HG03103 (cell line): ENCODE data around the gene BNIP5.

ENCODE experiments used
- ATAC-seq: cut with Tn5 transposase; IDR thresholded peaks from one replicate; pipeline ENCODE4 v1.9.1; 2021; ENCODE audit warnings: low read depth; ENCODE audit not compliant: unreplicated experiment

BNIP5 gene

DNA sequence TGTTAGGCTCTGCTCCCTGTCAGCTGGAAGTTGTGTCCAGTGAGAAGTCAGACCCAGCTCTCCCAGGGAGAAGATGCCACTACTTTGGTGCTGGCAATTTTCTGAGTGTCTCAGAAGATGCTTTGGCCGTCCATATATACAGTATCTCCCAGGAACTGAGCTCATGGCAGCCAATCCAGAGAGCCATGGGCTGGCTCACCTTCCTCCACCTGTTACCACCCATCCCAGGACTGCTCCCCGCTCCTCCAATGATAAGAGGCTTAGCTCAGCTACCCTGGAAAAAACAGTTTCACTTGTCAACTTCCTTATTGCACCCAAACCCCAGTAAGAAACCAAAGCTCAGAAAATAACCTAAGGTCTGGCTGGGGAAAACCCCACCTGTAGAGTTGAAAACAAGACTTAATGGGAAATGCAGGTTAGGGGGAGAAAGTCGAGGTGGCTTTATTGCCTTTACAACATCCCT lies at the start of gene BNIP5:
BNIP5 (minus strand) TSS at position 110 of the 463 bp plus-strand sequence. CDS start 6,198 bp downstream, outside the sequence.
- ATAC-seq, result no peak

DNA sequence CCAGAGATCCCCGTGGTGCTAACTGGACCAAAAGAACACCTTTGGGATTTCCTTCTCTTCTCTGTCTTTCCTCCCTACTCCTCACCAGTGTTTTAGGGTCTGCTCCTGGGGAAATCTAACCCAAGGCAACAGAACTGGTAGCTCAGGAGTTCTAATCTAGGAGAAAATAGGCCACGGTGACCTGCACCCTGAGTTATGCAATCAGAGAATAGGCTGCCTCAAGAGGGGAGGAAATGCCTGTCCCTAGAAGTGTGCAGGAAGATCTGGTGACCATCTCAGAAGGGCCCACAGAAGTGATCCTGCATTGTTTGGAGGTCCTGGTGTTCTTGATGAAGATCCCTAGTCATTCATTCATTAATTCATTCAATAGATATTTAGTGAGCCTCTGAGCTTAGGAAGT lies 47.4 kb upstream of the BNIP5 start:
- ATAC-seq, result no peak

GRCh38 chr6:36383606-36384005 lies 46.9 kb upstream of the BNIP5 start:
- no peak for ATAC-seq

GRCh38 chr6:36382976-36383375 lies 46.3 kb upstream of the BNIP5 start:
- ATAC-seq, result no peak

DNA sequence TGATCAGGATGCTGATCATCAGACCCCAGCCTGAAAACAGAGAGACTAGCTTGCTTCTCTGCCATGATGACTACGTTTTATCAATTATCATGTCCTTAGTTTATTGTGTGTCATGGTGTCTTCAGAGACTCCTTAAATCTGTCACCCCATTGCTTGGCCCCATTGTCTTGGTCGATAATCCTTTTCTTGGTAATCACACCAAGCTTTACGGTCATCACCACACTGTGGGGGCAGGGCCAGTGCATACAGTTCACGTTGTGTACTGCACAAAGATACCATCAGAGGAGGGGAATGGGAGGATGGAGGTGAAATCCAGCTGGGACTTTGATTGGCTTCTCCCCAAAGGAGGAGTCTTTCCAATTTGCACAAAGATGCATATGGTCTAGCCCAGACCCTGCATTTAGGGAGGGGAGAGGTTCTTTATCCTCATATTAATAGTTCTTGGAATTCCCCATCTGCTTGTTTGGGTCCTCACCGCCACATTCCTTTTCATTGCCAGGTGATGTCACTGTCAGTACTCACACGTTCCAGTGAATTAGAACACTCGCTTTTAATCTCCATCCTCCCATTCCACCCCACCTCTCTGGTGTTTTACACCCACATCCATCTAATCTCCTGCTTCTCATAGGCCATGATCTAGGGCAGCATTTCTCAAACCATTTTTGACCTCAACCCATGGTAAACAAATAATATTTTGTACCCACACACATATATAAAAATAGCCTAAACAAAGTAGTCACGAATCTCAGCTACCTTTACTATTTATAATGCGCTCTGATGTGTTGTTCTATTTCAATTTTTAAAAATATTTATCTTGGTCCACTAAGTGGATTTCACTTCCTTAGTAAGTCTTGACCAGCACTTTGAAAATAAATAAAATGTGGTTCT lies 45.1 kb upstream of the BNIP5 start:
- ATAC-seq, result no peak

- ATAC-seq, result no peak
These were observed 43.5 kb upstream of the BNIP5 start for GRCh38 chr6:36380166-36380565.

DNA sequence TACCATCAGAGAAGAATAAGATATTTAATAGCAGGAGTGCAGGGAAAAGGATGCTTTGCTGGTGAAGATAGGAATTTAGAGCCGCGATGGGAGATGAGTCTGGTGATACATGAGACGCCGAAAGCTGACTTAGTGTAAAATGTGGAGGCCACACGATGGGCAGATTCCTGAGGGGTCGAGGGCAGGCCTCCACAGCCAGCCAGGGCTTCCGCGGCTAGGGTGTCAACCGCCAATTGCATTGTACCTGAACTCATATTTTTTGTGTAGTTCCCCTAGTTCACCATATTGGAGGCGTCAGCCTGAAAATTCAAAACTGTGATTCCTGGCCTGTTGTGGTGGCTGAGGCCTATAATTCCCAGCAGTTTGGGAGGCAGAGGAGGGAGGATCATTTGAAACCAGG lies 42.2 kb upstream of the BNIP5 start:
- ATAC-seq, result no peak

DNA sequence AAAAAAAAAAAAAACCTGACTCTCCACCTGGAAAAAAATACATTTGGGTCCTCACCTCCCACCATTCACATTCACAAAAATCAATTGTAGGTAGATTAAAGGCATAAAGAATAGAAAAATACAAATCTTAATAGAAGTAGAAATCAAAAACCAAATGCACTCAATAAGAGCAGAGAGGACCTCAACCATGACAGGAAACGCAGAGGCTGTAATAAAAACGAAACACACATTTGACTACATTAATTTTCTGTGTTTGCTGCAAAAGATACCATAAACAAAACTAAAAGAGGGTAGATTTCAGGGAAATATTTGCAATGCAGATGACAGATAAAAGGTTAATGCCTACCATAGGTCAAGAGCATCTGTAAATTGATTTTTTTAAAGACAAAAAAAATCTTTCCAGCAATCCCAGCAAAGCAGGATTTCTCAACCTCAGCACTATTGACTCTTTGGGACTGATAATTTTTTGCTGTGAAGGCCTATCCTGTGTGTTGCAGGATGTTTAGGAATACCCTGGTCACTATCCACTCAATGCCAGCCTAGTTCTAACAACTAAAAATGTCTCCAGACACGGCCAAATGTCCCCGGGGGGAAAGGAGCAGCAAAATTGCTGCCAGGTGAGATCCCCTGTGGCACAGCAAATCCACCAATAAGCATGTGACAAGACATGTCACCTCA lies 41.7 kb upstream of the BNIP5 start:
- ATAC-seq, result no peak

GRCh38 chr6:36377594-36377993 lies 40.9 kb upstream of the BNIP5 start:
- no peak for ATAC-seq

- ATAC-seq, result no peak
These were observed 40.1 kb upstream of the BNIP5 start for GRCh38 chr6:36376742-36377141.

- ATAC-seq, result no peak
These were observed 39.5 kb upstream of the BNIP5 start for GRCh38 chr6:36376183-36376582.

DNA sequence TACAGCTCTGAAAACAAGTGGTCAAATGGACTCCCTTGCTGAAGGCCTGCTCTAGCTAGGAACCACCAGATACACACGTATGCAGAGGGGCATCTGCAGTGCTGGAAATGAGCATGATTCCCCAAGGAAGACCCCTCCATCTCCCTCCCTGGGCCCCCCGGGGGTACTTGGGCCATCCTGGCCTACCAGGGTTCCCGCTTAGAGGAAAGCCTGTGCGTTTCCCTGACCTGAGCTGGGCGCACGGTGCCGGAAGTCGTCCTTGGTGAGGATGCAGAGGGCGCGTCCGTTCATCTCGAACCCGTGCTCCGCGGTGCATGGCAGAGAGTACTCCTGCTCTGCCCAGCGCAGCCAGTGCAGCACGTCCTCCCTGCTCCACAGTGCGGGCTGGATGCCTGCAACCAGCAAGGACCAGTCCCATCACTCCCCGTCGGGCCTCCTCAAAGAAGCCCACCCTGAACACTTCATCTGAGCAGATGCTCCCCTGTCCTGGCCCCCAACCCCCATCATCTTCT lies 39.0 kb upstream of the BNIP5 start:
- ATAC-seq, result no peak

DNA sequence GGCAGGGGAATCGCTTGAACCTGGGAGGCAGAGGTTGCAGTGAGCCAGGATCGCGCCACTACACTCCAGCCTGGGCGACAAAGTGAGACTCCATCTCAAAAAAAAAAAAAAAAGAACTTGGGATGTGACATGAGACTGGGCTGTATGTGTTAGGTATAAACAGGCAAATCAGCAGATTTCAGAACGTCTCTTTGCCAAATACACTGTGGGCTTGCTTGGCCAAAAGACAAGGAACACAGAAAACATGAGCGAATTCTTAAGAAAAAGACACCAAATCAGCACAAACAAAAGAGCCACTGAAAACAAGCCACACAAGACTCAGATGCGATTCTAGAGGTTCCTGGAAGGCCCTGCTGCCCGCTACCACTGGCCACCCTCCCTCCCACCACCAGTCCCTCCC lies 38.3 kb upstream of the BNIP5 start:
- ATAC-seq, result no peak

DNA sequence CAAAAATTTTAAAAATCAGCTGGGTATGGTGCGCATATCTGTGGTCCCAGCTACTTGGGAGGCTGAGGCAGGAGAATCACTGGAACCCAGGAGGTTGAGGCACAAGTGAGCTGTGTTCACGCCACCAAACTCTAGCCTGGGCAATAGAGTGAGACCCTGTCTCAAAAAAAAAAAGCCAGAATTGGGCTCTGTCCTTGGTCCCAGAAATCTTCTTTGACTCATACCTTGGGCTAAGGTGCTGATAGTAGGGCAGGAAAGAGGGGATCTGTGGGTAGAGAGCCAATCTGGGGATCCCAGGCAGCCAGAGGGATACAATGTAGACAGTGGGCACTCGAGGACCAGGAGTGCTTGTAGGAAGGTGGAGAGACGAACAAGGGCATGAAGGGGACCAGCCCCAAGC lies 37.5 kb upstream of the BNIP5 start:
- no peak for ATAC-seq

DNA sequence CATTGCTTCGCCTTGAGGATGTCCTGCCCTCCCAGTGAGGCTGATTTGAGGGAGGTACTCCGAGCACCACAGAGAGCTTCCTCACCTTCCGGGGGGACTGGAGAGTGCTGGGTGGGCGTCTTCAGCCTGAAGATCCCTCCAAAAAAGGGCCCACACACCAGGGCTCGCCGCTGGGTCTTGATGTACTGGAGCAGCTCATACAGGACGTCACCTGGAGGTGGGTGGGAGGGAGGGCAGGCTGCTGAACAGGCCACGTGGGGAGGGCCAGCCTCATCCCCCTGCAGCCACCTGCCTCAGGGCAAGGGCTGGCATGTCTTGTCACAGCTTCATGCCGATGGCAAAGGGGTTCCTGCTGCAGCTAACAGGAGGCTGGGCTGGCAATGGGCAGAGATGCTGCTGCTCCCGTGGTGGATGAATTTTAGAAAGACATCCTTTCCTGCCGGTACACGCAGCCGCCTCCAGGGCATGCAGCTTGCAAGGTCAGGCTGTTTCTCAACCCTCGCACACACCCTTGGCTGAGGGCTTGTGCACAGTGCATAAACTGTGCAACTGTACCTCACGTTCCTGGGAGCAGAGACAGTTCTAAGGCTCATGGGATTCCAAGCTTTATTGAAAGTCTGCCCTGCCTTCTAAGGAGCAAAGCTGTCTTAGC lies 36.8 kb upstream of the BNIP5 start:
- ATAC-seq, result no peak

DNA sequence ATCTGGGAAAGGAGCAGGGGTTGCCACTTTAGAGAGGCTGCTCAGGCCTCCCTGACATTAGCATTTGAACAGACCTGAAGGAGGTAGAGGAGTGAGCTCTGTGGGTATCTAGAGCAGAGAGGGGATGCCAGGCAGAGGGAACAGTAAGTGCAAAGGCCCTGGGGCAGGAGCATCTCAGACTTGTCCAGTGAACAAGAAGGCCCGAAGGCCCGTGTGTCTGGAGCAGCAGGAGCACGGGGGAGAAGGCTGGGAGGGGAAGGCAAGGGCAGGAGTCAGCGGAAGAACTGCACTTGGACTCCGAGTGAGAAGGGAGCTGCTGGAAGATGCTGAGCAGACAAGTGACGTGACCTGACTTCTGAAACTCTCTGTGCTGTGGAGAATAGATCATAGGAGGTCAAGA lies 35.4 kb upstream of the BNIP5 start:
- ATAC-seq, result no peak

- ATAC-seq, result no peak
These were observed 34.5 kb upstream of the BNIP5 start for GRCh38 chr6:36371211-36371610.

DNA sequence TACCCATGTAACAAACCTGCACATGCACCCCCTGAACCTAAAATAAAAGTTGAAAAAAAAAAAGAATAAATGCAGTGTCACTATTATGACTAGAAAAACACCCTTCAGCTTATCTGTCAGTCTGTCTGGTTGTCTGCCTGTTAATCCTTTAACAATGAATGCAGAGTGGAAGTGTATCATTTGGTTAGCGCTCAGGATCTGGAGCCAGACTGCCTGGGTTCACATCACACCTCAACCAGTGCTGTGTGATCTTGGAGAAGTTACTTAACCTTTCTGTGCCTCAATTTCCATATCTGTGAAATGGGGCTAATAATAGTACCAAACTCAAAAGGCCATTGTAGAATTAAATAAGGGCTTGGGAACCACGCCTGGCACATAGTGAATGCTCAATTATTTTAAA lies 34.0 kb upstream of the BNIP5 start:
- no peak for ATAC-seq

DNA sequence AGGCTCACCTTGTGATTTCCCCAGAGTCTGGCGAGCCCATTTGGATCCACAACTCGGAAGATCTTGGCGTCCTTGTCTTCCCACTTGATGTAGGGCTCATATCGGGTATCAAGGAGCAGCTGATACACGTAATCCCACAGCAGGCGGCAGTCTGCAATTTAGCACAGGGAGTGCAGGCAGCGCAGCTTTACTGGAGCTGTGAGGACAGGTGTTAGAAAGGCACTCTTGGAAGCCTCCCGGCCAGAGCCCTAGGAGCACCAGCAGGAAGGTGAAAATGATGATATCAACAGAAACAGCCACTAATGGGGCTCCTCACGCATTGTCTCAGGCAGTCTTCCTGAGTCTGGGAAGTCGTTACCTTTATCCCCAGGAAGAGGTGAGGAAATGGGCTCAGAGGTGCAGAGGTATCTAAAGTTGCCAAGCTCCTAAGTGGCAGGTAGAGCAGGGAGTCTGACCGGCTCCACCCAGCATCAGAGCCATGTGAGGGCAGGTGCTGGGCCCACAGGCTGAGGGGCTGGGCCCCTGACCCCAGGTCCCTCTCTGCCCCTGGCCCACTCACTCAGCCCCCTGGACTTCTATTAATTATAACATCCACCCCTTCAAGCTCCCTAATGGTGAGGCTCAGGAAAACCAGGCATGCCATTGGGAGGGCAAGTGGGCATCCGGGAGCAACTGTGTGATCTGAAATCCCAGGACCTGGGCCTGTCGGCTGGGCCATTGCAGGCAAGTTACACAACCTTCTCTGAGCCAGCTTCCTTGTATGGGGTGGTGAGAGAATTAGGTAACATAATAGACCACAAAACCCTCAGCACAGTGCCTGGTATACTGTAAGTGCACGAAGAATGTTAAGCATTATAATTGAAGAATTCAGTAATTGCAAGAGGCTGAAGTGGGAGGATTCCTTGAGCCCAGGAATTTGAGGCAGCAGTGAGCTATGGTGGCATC lies 32.5 kb upstream of the BNIP5 start:
- no peak for ATAC-seq

DNA sequence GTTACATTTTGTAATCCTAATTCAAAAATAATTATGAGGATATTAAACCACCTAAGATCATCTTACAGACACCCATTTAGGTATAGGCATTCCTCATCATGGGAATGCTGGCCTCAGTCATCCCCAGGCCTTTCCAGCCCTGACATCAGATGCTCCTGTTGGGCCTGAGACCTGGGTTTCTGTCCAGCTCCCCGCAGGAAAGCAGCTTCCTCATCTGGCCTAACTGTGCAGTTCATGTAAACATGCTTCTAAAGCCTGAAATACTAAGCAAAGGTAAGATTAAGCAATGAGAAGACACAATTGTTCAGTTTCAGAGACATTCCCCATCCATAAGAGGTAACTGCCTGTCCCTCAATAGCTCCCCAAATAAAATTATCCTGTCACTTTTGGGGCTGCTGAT lies 31.7 kb upstream of the BNIP5 start:
- no peak for ATAC-seq
